Liver (tissue), 3 donors: ENCODE results near the gene EPHA6.

Experiments
- FOXA1 ChIP-seq: IDR thresholded peaks from 2 replicates; pipeline ENCODE4 v1.6.1; 2016; ENCODE audit warnings: antibody characterized with exemption
- HNF4G ChIP-seq: IDR thresholded peaks from 2 replicates; pipeline ENCODE4 v1.6.1; 2016; ENCODE audit warnings: antibody characterized with exemption
- RAD21 ChIP-seq, 2 donors: IDR thresholded peaks; 2 replicates each; pipeline ENCODE4 v1.6.1; 2016; ENCODE audit warnings: antibody characterized with exemption in 2 of 2, mild to moderate bottlenecking in 2 of 2
- RXRA ChIP-seq, 2 donors: IDR thresholded peaks; 2 replicates each; pipeline ENCODE4 v1.6.1; 2017 to 2018; ENCODE audit warnings: antibody characterized with exemption in 2 of 2, mild to moderate bottlenecking in 1 of 2
- SP1 ChIP-seq: IDR thresholded peaks from 2 replicates; pipeline ENCODE4 v1.6.1; 2018; ENCODE audit warnings: antibody characterized with exemption, mild to moderate bottlenecking
- TAF1 ChIP-seq: conservative IDR thresholded peaks from 2 replicates; pipeline ENCODE4 v1.6.1; 2016; ENCODE audit warnings: antibody characterized with exemption, mild to moderate bottlenecking
- TF ChIP-seq, protein P1 (sequence below): IDR thresholded peaks from 2 replicates; pipeline ENCODE4 v1.6.1; 2016; ENCODE audit warnings: antibody characterized with exemption
- TF ChIP-seq, protein P2 (sequence below): fragments of 150-350 bp; IDR thresholded peaks from 2 replicates; pipeline ENCODE4 v1.5.1; 2017; ENCODE audit warnings: improper control_type of control experiment, low read depth, low read length; ENCODE audit not compliant: missing input control
- TF ChIP-seq, protein P3 (sequence below): IDR thresholded peaks from 2 replicates; pipeline ENCODE4 v1.6.1; 2016; ENCODE audit warnings: antibody characterized with exemption
- donor health status: healthy.
- donor health status: healthy.

DNA sequence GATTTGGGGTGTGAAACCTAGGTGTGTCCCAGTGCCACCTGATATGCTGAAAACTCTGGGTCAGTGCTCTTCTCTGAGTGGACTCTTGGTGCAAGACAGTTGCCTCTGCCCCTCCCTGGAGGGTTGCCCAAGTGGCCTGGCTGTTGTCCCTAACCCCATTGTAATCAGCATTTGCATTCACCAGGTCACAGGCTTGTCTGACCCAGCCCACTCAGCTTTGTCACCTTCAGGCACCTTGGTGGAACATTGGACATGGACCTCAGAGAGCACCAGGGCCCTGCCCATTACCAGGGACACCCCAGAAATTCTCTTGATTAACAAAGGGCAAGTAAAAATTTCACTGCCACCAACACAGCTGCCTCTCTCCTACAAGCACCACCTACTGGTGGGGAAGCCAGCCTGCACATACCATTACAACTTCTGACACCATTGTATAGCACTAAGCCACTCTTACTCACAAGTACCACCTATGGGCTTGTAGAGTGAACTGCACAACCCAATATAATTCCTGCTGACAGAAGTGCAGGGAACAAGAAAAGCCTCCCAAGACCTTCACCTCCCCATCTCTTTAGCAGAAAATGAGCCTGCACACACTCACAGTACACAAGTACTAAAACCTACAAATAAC, 324.6 kb downstream of the EPHA6 start:
- TF ChIP-seq, protein P1, sequence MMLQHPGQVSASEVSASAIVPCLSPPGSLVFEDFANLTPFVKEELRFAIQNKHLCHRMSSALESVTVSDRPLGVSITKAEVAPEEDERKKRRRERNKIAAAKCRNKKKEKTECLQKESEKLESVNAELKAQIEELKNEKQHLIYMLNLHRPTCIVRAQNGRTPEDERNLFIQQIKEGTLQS = no peak
- no peak for TF ChIP-seq RXRA (IDR thresholded peaks at IDR 0.05)
- TF ChIP-seq, protein P2, sequence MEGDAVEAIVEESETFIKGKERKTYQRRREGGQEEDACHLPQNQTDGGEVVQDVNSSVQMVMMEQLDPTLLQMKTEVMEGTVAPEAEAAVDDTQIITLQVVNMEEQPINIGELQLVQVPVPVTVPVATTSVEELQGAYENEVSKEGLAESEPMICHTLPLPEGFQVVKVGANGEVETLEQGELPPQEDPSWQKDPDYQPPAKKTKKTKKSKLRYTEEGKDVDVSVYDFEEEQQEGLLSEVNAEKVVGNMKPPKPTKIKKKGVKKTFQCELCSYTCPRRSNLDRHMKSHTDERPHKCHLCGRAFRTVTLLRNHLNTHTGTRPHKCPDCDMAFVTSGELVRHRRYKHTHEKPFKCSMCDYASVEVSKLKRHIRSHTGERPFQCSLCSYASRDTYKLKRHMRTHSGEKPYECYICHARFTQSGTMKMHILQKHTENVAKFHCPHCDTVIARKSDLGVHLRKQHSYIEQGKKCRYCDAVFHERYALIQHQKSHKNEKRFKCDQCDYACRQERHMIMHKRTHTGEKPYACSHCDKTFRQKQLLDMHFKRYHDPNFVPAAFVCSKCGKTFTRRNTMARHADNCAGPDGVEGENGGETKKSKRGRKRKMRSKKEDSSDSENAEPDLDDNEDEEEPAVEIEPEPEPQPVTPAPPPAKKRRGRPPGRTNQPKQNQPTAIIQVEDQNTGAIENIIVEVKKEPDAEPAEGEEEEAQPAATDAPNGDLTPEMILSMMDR = no peak
- TF ChIP-seq RAD21 (IDR thresholded peaks at IDR 0.05) = no peak
- TF ChIP-seq, protein P3, sequence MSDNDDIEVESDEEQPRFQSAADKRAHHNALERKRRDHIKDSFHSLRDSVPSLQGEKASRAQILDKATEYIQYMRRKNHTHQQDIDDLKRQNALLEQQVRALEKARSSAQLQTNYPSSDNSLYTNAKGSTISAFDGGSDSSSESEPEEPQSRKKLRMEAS = no peak
- no peak for TF ChIP-seq TAF1
- TF ChIP-seq HNF4G = no peak
- TF ChIP-seq SP1 = no peak
- TF ChIP-seq FOXA1 = no peak
